Naive thymus-derived CD4-positive, alpha-beta T cell (primary cell): ENCODE results near the gene CPN2. TPM values are rescaled to one million over a fixed set of nuclear protein-coding genes. Genes with fewer than 3 reads are reported as not detected.

Source experiments
- ATAC-seq: fragments of 150-1000 bp; cut with Tn5 transposase; 2 replicates; pipeline ENCODE4 v1.10.0; 2021; ENCODE audit warnings: mild to moderate bottlenecking, moderate library complexity
- CTCF ChIA-PET: fragments of 350-600 bp; sonication (Branson Sonifier 250); formaldehyde crosslinking; loops from one replicate; lab custom pipeline; 2021; ENCODE audit warnings: antibody characterized with exemption; lab: Charles Lee
- POLR2A ChIA-PET: fragments of 350-600 bp; sonication (Branson Sonifier 250); formaldehyde crosslinking; loops from one replicate; lab custom pipeline; 2021; ENCODE audit warnings: antibody characterized with exemption, inconsistent platforms; lab: Charles Lee
- DNase-seq, 9 donors: peaks; one replicate each; pipeline versions ENCODE4 v3.0.0 to v3.0.0-alpha.2; 2020 to 2022; ENCODE audit warnings: mixed read lengths in 1 of 9
- H3K27ac ChIP-seq: one replicate; pipeline ENCODE4 v1.7.0; 2013; ENCODE audit warnings: mild to moderate bottlenecking, low read depth, low read length, moderate library complexity
- H3K27me3 ChIP-seq, 2 donors: one replicate each; pipeline ENCODE4 v1.7.0; 2013; ENCODE audit warnings: low read length in 2 of 2, mild to moderate bottlenecking in 2 of 2, moderate library complexity in 2 of 2; ENCODE audit not compliant: control insufficient read depth in 2 of 2, insufficient read depth in 2 of 2
- H3K36me3 ChIP-seq, 3 experiments: 1 replicate in 2 of 3; 2 replicates in 1 of 3; pipeline ENCODE4 v1.7.0; 2013; ENCODE audit warnings: low read length in 3 of 3, mild to moderate bottlenecking in 3 of 3, moderate library complexity in 1 of 3; ENCODE audit not compliant: insufficient read depth in 3 of 3, control insufficient read depth in 2 of 3
- H3K4me1 ChIP-seq, 2 donors: one replicate each; pipeline ENCODE4 v1.7.0; 2013; ENCODE audit warnings: low read length in 2 of 2, mild to moderate bottlenecking in 2 of 2, moderate library complexity in 1 of 2; ENCODE audit not compliant: control insufficient read depth in 2 of 2, insufficient read depth in 2 of 2
- H3K4me3 ChIP-seq: 2 replicates; pipeline ENCODE4 v1.7.0; 2013; ENCODE audit warnings: mild to moderate bottlenecking, low read length
- H3K9me3 ChIP-seq, 3 experiments: 1 replicate in 2 of 3; 2 replicates in 1 of 3; pipeline ENCODE4 v1.7.0; 2013; ENCODE audit warnings: low read length in 3 of 3; ENCODE audit not compliant: control insufficient read depth in 2 of 3
- H3K27ac Mint-ChIP-seq, 9 donors: one replicate each; pipeline ENCODE4 v1.8.0; 2020 to 2022; ENCODE audit warnings: mixed read lengths in 9 of 9, mild to moderate bottlenecking in 8 of 9, moderate library complexity in 5 of 9, inconsistent platforms in 2 of 9
- H3K27me3 Mint-ChIP-seq, 5 donors: one replicate each; pipeline ENCODE4 v1.8.0; 2021 to 2022; ENCODE audit warnings: mixed read lengths in 5 of 5, mild to moderate bottlenecking in 1 of 5
- H3K36me3 Mint-ChIP-seq, 5 donors: one replicate each; pipeline ENCODE4 v1.8.0; 2020 to 2022; ENCODE audit warnings: mixed read lengths in 5 of 5, mild to moderate bottlenecking in 3 of 5, inconsistent platforms in 1 of 5
- H3K4me1 Mint-ChIP-seq, 7 donors: one replicate each; pipeline ENCODE4 v1.8.0; 2020 to 2022; ENCODE audit warnings: mixed read lengths in 7 of 7, mild to moderate bottlenecking in 3 of 7, inconsistent platforms in 1 of 7
- H3K4me3 Mint-ChIP-seq, 10 donors: one replicate each; pipeline ENCODE4 v1.8.0; 2020 to 2022; ENCODE audit warnings: mild to moderate bottlenecking in 10 of 10, mixed read lengths in 10 of 10, moderate library complexity in 6 of 10, inconsistent platforms in 2 of 10
- H3K9me3 Mint-ChIP-seq, 11 donors: one replicate each; pipeline ENCODE4 v1.8.0; 2020 to 2022; ENCODE audit warnings: mixed read lengths in 11 of 11, mild to moderate bottlenecking in 4 of 11, inconsistent platforms in 1 of 11, moderate library complexity in 1 of 11
- intact Hi-C, 2 donors: fragments of 100-400 bp; cut with micrococcal nuclease; formaldehyde crosslinking; loops; one replicate each; pipeline ENCODE4 v1.15.1; 2023
- polyA plus RNA-seq, 2 donors: library from polyadenylated mRNA; unstranded; fragments of 300-500 nt; fragmentation: Illumina TruSeq; gene quantifications; one replicate each; pipeline ENCODE4 v1.2.3, GENCODE V29; 2021
- total RNA-seq, 6 experiments: library from RNA in 5 of 6; stranded (reverse) in 5 of 6; gene quantifications; 1 replicate in 5 of 6; 2 replicates in 1 of 6; pipeline ENCODE4 v1.2.3 and lab custom pipeline; 2021 to 2026

CPN2 gene
- total and polyA plus RNA-seq, 7 experiments from 2014 or later = not detected

- no peak for DNase-seq
- peaks cover 12 to 76% (median 40%) of the 10 kb centered on the region in 7 donors for H3K4me1 Mint-ChIP-seq
- peak overlapping the region in 4 of 10 donors; percentile 79 to 82 (median 80) for H3K4me3 Mint-ChIP-seq
- no peaks in the 10 kb centered on the region for H3K9me3 ChIP-seq
- H3K27me3 ChIP-seq = no peaks in the 10 kb centered on the region
- H3K9me3 Mint-ChIP-seq = peaks cover 0 to 7% (median 3%) of the 10 kb centered on the region in 11 donors
- POLR2A ChIA-PET = interaction anchor here (0.6 kb wide), 1 partner anchor 91 kb away, joined by 3 read pairs; no protein-coding TSS in a partner anchor
- intact Hi-C loops = loop anchor here (1.0 to 10.0 kb wide), 8 partner anchors 7 to 1416 kb away; partner anchors contain the start of gene OPA1 (in 1 of the 2)
- no peaks in the 10 kb centered on the region for H3K36me3 ChIP-seq
- no peak overlapping the region for H3K27ac ChIP-seq
- CTCF ChIA-PET = interaction anchor here (1.9 kb wide), 1 partner anchor 8 kb away, joined by 8 read pairs; no protein-coding TSS in a partner anchor
- peak overlapping the region in 2 of 9 donors; percentile 90 to 93 for H3K27ac Mint-ChIP-seq
- ATAC-seq = no peak
- H3K4me1 ChIP-seq = peaks cover 23 to 27% of the 10 kb centered on the region in 2 donors
- H3K27me3 Mint-ChIP-seq = no peaks in the 10 kb centered on the region
- peaks cover 0 to 13% (median 0%) of the 10 kb centered on the region in 5 donors for H3K36me3 Mint-ChIP-seq
- H3K4me3 ChIP-seq = no peak overlapping the region
Observed at GRCh38 chr3:194307849-194308248, 43.3 kb downstream of the CPN2 start.

- CTCF ChIA-PET = interaction anchor here (1.0 to 1.9 kb wide), 2 partner anchors 9 to 43 kb away, joined by 3 to 8 read pairs; no protein-coding TSS in a partner anchor
- Mint-ChIP-seq H3K27ac (peak overlapping the region; percentile 71 to 93 (median 85)), H3K4me3 (peak overlapping the region; percentile 66 to 82 (median 79)), H3K4me1 (peaks cover 12 to 68% (median 40%) of the 10 kb centered on the region in 7 donors), H3K27me3 (no peaks in the 10 kb centered on the region), H3K9me3 (peaks cover 0 to 7% (median 3%) of the 10 kb centered on the region in 11 donors), H3K36me3 (peaks cover 0 to 13% (median 0%) of the 10 kb centered on the region in 5 donors)
- Histone ChIP-seq H3K4me3 (peak overlapping the region; percentile 43), H3K36me3 (no peaks in the 10 kb centered on the region), H3K9me3 (no peaks in the 10 kb centered on the region), H3K27me3 (no peaks in the 10 kb centered on the region), H3K27ac (peak overlapping the region; percentile 60), H3K4me1 (peaks cover 23 to 27% of the 10 kb centered on the region in 2 donors)
- ATAC-seq (peak; percentile 75), DNase-seq (peak in 7 of 9 donors; percentile 24 to 68 (median 56))
- intact Hi-C loops = loop anchor here (1.0 to 10.0 kb wide), 8 partner anchors 8 to 1415 kb away; partner anchors contain the start of gene OPA1 (in 1 of the 2)
- POLR2A ChIA-PET = interaction anchor here (0.7 kb wide), 1 partner anchor 9 kb away, joined by 3 read pairs; no protein-coding TSS in a partner anchor
Observed at GRCh38 chr3:194306771-194307640, 44.1 kb downstream of the CPN2 start.

- POLR2A ChIA-PET = interaction anchor here (0.7 kb wide), 1 partner anchor 38 kb away, joined by 4 read pairs; no protein-coding TSS in a partner anchor
- no peaks in the 10 kb centered on the region for H3K27me3 Mint-ChIP-seq
- H3K4me3 Mint-ChIP-seq = peak overlapping the region; percentile 66 to 82 (median 79)
- Histone ChIP-seq H3K27ac (peak overlapping the region; percentile 60), H3K36me3 (no peaks in the 10 kb centered on the region), H3K4me1 (peaks cover 23 to 27% of the 10 kb centered on the region in 2 donors), H3K9me3 (no peaks in the 10 kb centered on the region), H3K4me3 (peak overlapping the region; percentile 43), H3K27me3 (no peaks in the 10 kb centered on the region)
- peaks cover 12 to 65% (median 40%) of the 10 kb centered on the region in 7 donors for H3K4me1 Mint-ChIP-seq
- peaks cover 0 to 13% (median 0%) of the 10 kb centered on the region in 5 donors for H3K36me3 Mint-ChIP-seq
- intact Hi-C loops = loop anchor here (2.0 to 10.0 kb wide), 6 partner anchors 51 to 1414 kb away; partner anchors contain the start of gene OPA1 (in 1 of the 2)
- CTCF ChIA-PET = interaction anchor here (1.0 to 1.9 kb wide), 2 partner anchors 9 to 43 kb away, joined by 3 to 8 read pairs; no protein-coding TSS in a partner anchor
- DNase-seq (peak in 8 of 9 donors; percentile 49 to 75 (median 68)), ATAC-seq (peak; percentile 81)
- H3K27ac Mint-ChIP-seq = peak overlapping the region; percentile 71 to 93 (median 85)
- peaks cover 0 to 7% (median 3%) of the 10 kb centered on the region in 11 donors for H3K9me3 Mint-ChIP-seq
Observed at GRCh38 chr3:194306109-194306686, 44.9 kb downstream of the CPN2 start.

- Histone ChIP-seq H3K27me3 (no peaks in the 10 kb centered on the region), H3K4me3 (no peak overlapping the region), H3K9me3 (no peaks in the 10 kb centered on the region), H3K27ac (no peak overlapping the region), H3K36me3 (no peaks in the 10 kb centered on the region), H3K4me1 (peaks cover 23 to 27% of the 10 kb centered on the region in 2 donors)
- Mint-ChIP-seq H3K4me3 (peak overlapping the region in 9 of 10 donors; percentile 49 to 82 (median 79)), H3K4me1 (peaks cover 12 to 62% (median 40%) of the 10 kb centered on the region in 7 donors), H3K36me3 (peaks cover 0 to 9% (median 0%) of the 10 kb centered on the region in 5 donors), H3K9me3 (peaks cover 0 to 5% (median 3%) of the 10 kb centered on the region in 11 donors), H3K27me3 (no peaks in the 10 kb centered on the region), H3K27ac (peak overlapping the region in 6 of 9 donors; percentile 21 to 93 (median 69))
- POLR2A ChIA-PET = interaction anchor here (0.7 kb wide), 1 partner anchor 38 kb away, joined by 4 read pairs; no protein-coding TSS in a partner anchor
- no peak for DNase-seq
- CTCF ChIA-PET = interaction anchor here (1.0 to 1.9 kb wide), 2 partner anchors 10 to 42 kb away, joined by 3 to 8 read pairs; no protein-coding TSS in a partner anchor
- ATAC-seq = no peak
- intact Hi-C loops = loop anchor here (2.0 to 10.0 kb wide), 6 partner anchors 51 to 1413 kb away; partner anchors contain the start of gene OPA1 (in 1 of the 2)
Observed at GRCh38 chr3:194305356-194306108, 45.6 kb downstream of the CPN2 start.

- ATAC-seq = no peak
- H3K27ac Mint-ChIP-seq = no peak overlapping the region
- H3K27me3 Mint-ChIP-seq = no peaks in the 10 kb centered on the region
- H3K4me1 ChIP-seq = peaks cover 23 to 27% of the 10 kb centered on the region in 2 donors
- H3K36me3 Mint-ChIP-seq = peaks cover 0 to 15% (median 0%) of the 10 kb centered on the region in 5 donors
- POLR2A ChIA-PET = no interaction called here
- no peak overlapping the region for H3K4me3 ChIP-seq
- H3K27me3 ChIP-seq = no peaks in the 10 kb centered on the region
- peaks cover 18 to 60% (median 45%) of the 10 kb centered on the region in 7 donors for H3K4me1 Mint-ChIP-seq
- peak overlapping the region in 2 of 10 donors; percentile 4 to 54 for H3K4me3 Mint-ChIP-seq
- peaks cover 0 to 5% (median 3%) of the 10 kb centered on the region in 11 donors for H3K9me3 Mint-ChIP-seq
- H3K9me3 ChIP-seq = no peaks in the 10 kb centered on the region
- H3K36me3 ChIP-seq = no peaks in the 10 kb centered on the region
- intact Hi-C loops = loop anchor here in 1 of 2 donors (10.0 kb wide), 1 partner anchor 100 kb away; no protein-coding TSS in a partner anchor
- CTCF ChIA-PET = interaction anchor here (0.7 kb wide), 1 partner anchor 11 kb away, joined by 3 read pairs; no protein-coding TSS in a partner anchor
- no peak for DNase-seq
- no peak overlapping the region for H3K27ac ChIP-seq
Observed at GRCh38 chr3:194304186-194304917, 46.8 kb downstream of the CPN2 start.
